ENCODE measurements around the gene WSCD1. TPM values are rescaled to one million over a fixed set of nuclear protein-coding genes. Genes with fewer than 3 reads are reported as not detected.

The WSCD1 gene
- 1 to 10 TPM; 1.2 to 1.9 (median 1.3) TPM for polyA plus RNA-seq

DNA sequence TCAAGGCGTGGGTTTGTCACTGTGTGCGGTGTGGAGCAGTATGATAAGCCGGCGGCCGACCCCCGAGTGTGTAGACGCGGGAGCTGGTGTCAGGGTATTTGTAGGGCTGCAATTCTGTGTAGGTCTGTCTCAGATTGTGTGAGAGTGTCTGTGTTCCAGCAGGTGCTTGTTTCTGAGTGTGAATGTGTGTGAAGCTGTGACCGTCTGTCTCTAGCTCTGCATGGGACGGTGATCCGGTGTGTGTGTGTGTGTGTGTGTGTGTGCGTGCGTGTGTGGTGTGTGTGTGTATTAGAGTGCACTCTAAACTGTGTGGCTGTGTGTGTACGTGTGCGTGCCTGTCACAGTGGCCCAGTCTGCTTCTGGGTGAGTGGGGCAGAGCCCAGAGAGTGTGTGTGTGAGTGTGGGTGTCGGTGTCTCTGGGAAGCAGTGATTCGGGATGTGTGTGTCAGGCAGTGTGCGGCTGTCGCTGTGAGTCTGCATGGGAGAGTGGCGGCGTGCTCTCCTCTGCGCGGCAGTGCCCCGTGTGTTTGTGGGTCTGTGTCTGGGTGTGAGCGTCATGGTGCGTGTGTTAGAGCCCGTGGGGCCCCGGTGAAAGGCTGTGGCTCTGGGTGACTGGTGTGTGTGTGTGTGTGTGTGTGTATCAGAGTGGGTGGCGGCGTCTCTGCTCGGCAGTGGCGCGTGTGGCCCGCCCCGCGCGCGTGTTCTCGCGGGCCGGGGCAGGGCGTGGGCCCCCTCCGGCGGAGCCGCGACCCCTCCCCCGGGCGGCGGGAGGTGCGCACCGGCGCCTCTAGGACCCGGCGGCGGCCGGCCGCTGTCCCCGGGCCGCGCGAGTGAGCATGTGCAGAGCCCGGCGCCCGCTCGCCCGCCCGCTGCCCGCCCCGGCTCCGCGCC lies at the start of gene WSCD1:
Gene WSCD1 (plus strand): TSS at position 841 of the 891 bp plus-strand sequence. CDS start 10,280 bp downstream, outside the sequence.
- H3K27ac ChIP-seq (ENCODE audit: low read depth, low read length) = no peak within 1 kb of the TSS
- WGBS, 3 donors = 8 to 9% (median 9%) methylated on average over 33 to 69 of the region's 71 CpGs

DNA sequence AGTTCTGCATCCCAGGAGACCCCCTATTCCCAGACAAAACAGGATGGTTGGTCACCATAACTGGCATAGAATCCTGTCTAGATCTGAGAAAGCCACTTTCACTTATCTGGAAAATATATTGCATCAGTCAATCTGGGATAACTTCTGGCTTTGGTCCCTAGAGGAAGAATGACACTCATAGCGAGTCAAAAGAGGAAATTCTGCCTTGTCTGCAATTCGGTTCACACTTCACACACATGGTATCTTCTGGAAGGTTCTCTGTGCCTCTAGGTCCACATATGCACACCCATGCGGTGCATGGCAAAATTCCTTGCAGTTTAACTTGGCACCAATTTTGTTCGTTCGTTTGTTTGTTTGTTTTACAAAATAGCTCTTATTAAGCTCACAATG lies 49.2 kb upstream of the WSCD1 start:
- WGBS, 3 donors = 64 to 72% (median 70%) methylated on average over 5 of the region's 5 CpGs
- no peak overlapping the region for H3K27ac ChIP-seq (ENCODE audit: low read depth, low read length)

DNA sequence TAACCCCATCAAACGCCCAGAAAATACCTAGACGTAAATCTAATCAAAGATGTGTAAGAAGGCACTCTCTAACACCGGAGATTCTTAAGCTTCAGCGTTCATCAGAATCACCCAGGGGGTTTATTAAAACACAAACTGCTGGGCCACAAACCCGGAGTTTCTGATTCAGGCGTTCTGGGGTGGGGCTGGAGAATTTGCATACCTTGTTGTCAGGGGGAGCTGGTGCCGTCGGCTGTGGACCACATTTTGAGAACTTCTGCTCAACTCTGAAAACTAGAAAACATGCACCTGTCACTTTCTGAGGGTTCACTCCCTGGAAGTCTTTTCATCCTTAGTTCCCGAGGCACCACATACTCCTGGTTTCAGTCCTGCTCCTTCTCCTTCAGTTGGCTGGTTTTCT lies 48.6 kb upstream of the WSCD1 start:
- 67 to 80% (median 76%) methylated on average over 9 of the region's 9 CpGs for WGBS, 3 donors
- no peak overlapping the region for H3K27ac ChIP-seq (ENCODE audit: low read depth, low read length)

DNA sequence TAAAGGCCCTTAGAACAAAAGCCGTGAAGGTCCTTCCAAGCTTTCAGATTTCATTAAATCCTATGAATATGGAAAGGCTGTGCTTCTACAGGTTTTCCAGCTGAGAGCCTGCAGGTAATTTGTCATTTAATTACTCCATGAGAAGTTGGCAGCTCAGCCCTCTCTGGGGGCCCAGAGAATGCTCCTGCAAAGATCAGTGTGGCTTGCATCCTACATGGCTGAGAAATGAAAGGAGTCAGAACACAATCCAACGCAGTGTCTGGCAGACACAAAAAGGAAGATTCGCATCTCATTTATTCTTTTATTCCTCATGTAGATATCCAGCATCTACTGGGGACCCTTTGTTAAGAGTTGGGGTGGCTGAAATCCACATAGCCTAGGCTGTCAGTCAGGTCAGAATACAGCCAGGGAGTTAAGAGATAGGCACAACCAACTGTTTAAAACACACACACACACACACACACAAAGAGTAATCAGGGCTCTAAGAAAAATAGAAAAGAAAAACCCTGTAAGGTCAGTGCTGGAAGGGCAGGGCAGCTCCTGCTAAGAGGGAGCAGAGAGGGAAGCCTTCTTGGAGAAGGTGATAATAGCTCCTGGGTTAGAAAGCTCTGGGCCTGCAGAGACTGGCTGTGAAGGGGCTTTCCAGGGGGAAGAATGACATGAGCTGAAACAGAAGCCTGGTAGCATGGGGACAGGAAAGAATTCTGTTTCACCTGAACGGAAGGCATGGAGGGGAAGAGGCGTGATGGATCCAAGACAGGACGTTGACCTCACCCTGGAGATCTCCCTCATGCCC lies 46.9 kb upstream of the WSCD1 start:
- H3K27ac ChIP-seq (ENCODE audit: low read depth, low read length) = no peak overlapping the region
- WGBS, 3 donors = 46 to 72% (median 61%) methylated on average over 6 of the region's 6 CpGs

DNA sequence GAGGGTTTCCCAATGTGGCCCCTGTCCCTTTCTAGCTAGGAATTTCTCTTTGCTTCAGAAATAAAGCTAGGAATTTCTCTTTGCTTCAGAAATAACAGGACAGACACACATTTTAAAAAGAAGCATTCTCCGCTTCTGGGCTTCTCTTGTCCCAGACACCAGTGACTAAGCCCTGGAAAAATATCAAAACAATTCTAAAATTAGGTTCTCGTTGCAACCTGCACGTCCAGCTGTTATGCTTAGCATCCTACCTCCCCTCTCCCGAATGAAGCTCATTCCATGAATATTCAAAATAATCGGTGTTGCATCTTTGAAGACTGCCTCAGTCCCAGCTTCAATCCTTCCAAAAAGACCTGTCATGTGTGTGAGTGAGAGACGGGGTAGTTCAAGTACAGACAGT lies 45.6 kb upstream of the WSCD1 start:
- WGBS, 3 donors = 70 to 83% (median 82%) methylated on average over 6 of the region's 6 CpGs
- H3K27ac ChIP-seq (ENCODE audit: low read depth, low read length) = no peak overlapping the region

DNA sequence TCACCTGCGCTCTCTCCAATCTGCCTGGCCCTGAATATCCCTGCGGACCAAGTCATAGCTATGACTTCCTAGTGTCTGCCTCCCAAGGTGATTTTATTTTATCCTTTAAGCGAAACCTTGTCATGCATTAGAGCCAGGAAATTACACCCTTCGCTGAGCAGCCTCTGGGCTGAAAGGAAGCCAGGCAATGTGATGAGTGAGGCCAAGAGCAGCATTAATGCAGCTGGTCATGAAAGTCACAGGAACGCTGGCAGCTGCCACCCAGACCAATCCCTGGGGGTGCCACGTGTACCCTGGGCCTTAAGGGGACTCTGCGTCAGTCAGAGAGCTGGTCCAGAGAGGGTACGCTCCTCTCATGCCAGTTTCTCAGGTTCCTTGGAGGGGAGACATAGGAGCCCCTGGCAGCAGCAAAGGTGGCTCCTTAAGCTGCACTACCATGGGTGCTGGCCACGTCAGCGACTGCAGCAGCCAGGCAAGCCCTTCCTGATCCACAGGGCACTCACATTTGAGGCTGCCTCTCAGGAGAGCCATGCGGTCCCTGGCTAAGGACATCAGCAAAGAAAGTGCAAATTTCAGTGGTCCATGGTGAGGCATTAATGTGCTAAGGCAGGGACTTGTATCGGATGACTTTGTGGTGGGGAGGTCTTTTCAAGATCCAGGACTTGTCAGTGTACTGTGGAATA lies 42.7 kb upstream of the WSCD1 start:
- 75 to 86% (median 83%) methylated on average over 12 of the region's 12 CpGs for WGBS, 3 donors
- H3K27ac ChIP-seq (ENCODE audit: low read depth, low read length) = no peak overlapping the region

DNA sequence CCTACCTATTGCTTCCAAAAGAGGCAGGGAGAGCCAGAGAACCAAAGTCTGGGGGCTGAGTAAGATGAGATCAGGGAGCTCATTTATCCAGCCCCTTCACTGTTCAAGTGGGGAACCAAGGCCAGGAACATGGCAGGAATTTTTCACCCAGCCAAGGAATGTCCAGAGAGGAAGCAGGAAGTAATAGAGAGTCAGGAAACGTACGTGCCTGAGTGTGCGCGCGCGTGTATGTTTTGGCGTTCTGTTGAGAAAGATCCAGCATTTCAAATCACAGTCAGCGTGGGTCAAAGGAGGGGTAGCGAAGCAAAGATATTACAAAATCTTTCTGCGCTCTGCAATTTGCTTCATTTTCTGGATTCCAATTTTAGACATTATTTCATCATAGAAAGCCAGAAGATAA lies 41.9 kb upstream of the WSCD1 start:
- no peak overlapping the region for H3K27ac ChIP-seq (ENCODE audit: low read depth, low read length)
- WGBS, 3 donors = 46 to 64% (median 49%) methylated on average over 10 of the region's 10 CpGs

DNA sequence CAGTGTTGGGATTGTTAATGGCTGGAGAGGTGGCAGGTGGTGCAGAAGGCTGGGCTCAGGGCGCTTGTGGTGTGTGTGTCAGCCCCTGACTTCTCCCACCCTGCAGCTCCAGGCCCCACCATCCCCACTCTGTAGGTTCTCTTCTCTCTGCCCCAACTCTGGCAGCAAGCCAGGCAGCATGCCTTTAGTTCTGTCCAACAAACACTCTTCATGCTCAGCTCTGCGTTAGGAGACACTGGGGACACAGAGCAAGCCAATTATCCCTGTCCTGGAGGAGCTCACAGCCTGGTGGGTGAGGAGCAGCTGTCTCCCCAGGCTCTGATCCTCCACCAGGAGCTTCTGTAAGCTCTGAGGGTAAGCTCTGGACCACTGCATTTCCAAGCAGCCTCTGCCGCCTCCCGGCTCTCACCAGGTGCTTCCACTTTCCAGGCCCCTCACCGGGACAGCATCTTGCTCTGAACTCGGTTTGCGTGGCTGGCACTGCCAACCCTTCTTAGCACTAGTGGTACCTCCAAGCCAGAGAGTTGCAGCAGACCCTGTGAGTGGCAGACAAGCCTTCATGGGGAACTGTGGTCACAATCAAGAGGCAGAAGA lies 34.3 kb upstream of the WSCD1 start:
- WGBS, 3 donors = 61 to 80% (median 71%) methylated on average over 7 of the region's 7 CpGs

DNA sequence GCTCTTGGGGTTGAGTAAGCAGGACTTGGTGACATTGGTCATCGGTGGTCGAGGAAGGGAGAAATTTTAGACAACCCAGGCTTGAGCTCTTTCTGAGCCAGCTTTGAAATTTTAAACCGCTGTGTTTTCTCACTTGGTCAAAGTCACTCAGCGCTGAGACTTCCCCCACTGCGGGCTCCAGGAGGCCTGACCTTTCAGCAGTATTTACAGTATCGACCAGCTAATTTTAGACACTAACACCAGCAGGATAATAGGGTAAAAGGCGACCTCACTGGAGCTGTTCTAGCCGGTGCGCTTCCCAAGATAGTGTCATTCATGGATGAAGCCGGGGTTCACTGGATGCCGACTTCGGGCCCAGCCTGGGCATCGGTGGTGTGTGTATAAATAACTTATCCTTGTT lies 29.7 kb upstream of the WSCD1 start:
- WGBS, 3 donors = 54 to 70% (median 57%) methylated on average over 13 of the region's 13 CpGs
- no peak overlapping the region for H3K27ac ChIP-seq (ENCODE audit: low read depth, low read length)

More for the DNA sequence above, 34.3 kb upstream of the WSCD1 start:
- H3K27ac ChIP-seq (ENCODE audit: low read depth, low read length) = no peak overlapping the region

DNA sequence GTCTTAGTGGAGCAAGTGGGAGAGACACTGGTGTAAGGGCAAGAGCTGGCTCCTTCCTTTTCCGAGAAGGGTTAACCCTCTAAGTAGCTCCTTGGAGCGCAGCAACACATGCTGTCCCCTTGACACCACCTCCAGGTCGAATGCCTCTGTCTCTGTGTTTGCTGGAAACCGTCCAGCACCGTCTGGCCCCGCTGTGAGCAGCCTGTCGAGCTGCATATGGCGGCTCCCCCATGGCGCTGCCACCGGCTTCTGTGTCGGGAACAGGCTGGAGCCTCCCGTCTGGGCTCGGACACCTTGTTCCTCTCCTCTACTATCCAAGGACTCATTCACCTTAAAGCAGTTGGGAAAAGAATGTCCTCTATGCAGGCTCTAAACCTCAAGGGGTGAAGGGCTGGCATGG lies 28.9 kb upstream of the WSCD1 start:
- no peak overlapping the region for H3K27ac ChIP-seq (ENCODE audit: low read depth, low read length)
- WGBS, 3 donors = 68 to 75% (median 74%) methylated on average over 13 of the region's 13 CpGs

DNA sequence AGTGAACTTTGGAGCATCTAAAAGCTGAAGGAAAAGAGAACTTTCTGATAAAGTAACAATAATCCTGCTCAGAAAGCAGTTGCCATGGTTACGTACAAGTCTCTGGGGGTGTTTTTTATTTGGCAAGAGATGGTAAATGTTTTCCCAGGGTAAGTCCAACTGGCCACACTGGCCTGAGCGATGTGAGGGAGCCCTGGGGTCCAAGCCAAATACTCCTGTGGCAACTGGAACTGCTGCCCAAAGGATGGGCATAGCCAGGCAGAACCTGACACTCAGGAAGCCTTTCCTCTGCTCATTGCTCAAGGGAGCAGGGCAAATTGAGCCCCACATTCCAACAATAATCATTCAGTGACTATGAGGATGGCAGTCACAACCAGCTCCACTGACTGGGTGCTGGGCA lies 26.8 kb upstream of the WSCD1 start:
- no peak overlapping the region for H3K27ac ChIP-seq (ENCODE audit: low read depth, low read length)
- WGBS, 3 donors = 77 to 85% (median 80%) methylated on average over 2 of the region's 2 CpGs

DNA sequence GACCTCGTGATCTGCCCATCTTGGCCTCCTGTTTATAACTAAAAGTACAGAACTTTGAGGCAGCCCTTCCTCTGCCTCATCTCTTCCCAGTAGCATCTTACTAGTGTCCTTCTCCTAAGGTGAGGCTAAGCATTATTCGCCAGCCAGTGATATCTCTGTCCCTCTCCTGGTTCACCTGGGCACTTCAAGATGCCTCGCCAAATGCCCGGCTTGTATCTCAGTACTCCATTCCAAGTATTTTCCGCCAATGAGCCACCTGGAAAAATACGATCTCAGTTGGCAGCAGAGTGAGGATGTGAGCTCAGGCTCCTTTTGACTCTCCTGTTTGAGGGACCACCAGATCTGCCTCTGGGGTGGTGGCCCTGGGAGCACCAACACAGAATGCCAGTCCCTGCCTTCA lies 25.9 kb upstream of the WSCD1 start:
- 82 to 90% (median 90%) methylated on average over 6 of the region's 6 CpGs for WGBS, 3 donors
- no peak overlapping the region for H3K27ac ChIP-seq (ENCODE audit: low read depth, low read length)

DNA sequence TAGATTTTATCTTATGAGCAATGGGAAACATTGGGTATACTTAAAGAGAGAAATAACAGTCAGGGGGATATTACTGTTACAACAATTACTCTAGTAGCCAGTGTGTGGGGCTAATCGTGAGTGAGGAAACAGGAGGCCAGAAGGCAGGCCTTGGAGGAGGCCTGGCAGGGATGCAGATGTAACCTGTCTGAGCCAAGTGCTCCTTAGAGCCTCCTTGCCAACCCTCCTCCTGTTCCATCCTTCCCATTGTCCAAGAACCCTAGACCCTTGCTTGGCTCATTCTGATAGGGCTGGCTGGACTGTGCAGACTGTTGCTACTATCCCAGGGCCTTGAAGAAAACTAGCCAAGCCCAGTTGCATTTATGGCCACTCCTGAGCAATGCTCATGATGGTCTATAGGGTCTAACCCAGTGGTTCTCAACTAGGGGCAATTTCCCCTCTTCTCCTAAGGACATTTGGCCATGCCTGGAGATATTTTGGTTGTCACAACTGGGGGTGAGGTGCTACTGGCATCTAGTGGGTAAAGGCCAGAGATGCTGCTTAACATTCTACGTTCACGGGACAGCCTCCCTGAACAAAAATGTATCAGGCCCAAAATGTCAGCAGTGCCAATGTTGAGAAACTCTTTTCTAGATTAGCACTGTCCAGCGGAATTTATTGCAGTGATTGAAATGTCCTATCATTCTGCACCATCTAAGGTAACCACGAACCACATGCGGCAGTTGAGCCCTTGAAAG lies 24.4 kb upstream of the WSCD1 start:
- no peak overlapping the region for H3K27ac ChIP-seq (ENCODE audit: low read depth, low read length)
- WGBS, 3 donors = 79 to 89% (median 86%) methylated on average over 6 of the region's 6 CpGs

DNA sequence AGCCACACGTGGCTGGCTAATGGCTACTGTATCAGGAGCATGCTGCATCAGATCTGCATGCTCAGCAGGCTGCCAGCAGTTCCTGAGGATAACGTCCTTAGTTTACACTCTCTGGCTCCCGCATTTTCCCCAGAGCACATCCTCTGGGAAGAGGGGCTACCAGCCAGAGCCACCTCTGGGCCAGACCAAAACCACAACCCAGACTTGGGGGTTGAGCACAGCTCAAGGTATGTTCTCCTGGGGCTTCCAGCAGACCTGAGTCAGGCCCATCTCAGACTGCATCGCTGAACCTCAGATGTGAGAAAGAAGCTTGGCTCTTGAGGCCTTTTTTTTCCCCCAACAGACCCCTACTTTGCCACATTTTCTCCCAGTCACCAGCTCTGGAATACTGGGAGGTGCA lies 23.7 kb upstream of the WSCD1 start:
- WGBS, 3 donors = 62 to 74% (median 67%) methylated on average over 4 of the region's 4 CpGs

DNA sequence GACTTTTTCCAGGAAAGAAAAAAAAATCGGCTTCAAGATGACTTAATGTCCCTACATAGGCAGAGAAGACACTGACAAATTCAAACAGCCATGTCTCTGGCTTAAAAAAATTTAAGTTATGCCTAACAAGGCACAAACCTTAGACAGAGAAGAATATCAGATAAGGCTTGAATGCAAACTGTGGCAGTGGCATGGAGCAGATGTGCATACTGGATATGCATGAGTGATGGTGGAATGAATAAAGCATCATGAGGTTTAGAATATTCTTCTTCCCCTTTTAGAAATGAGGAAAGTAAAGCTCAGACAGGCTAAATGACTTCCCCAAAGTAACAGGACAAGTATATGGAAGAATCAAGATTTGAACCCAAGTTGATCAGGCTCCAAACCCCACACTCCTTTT lies 23.2 kb upstream of the WSCD1 start:
- 75 to 79% (median 78%) methylated on average over 1 of the region's 1 CpG for WGBS, 3 donors
- H3K27ac ChIP-seq (ENCODE audit: low read depth, low read length) = no peak overlapping the region

More for the DNA sequence above, 23.7 kb upstream of the WSCD1 start:
- no peak overlapping the region for H3K27ac ChIP-seq (ENCODE audit: low read depth, low read length)

DNA sequence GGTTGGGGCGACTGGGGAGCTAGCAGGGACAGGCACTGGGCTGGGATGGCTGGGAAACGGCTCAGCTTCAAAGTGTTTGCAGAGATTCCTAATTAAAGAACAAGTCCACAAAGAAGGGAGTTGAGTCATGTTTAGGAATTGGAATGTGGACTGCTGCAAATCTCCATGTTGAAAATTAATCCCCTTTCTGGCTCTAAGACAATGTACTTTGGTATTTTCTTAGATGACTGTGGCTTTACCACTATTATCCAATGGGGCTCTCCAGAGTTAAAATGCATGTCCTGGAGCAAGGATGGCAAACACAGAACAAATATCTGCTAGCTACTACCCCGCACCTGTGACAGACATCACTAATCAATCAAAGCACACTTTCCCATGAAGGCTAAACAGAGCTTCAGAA lies 22.2 kb upstream of the WSCD1 start:
- WGBS, 3 donors = 53 to 89% (median 85%) methylated on average over 3 of the region's 3 CpGs

DNA sequence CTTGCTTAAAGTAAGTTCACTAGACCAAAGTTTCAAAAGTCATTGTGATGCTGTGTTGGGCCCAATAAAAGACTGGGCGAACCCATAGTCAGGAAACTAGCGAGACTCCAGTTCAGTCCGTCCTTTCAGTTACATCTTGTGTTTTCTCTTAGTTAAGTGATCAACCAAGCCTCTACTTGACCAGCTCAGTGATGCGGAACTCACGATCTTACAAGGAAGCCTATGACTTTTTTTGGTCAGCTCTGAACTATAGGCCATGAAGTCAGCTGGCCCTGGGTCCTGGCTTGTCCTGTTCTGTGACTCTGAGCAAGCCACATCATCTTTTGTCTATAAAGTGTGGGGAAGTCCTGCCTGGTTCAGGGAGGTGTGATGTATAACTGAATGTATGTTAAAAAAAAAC lies 21.7 kb upstream of the WSCD1 start:
- H3K27ac ChIP-seq (ENCODE audit: low read depth, low read length) = no peak overlapping the region

More for the DNA sequence above, 22.2 kb upstream of the WSCD1 start:
- H3K27ac ChIP-seq (ENCODE audit: low read depth, low read length) = no peak overlapping the region

DNA sequence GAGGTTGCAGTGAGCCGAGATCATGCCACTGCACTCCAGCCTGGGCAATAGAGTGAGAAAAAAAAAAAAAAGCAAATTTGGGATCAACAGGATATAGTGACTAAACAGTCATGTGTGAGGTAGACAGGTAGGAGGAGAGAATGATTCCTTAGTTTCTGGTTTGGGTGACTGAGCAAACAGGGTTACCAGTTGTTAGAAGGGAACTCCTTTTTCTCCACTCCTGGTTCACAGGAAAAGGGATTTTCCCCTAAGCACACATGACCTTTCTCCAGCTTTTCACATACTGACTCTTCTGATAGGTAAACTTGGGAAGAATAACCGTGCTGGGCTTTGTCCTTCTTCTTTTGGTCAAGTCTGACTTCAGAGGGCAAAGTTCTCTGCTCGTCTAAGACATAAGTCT lies 17.3 kb upstream of the WSCD1 start:
- H3K27ac ChIP-seq (ENCODE audit: low read depth, low read length) = no peak overlapping the region
- WGBS, 3 donors = 50 to 70% (median 68%) methylated on average over 3 of the region's 3 CpGs

More for the DNA sequence above, 21.7 kb upstream of the WSCD1 start:
- WGBS, 3 donors = 92 to 94% (median 93%) methylated on average over 5 of the region's 5 CpGs

Data from adipose tissue (tissue), 3 donors.